Epithelial cell of proximal tubule (primary cell): ENCODE data around the gene AFG3L2. TPM values are rescaled to one million over a fixed set of nuclear protein-coding genes. Genes with fewer than 3 reads are reported as not detected.

Experiments
- DNase-seq: peaks from one replicate; pipeline ENCODE4 v3.0.0-alpha.2; 2011; ENCODE audit warnings: low read depth
- H3K4me3 ChIP-seq: 2 replicates; pipeline ENCODE4 v1.5.1; 2011; ENCODE audit warnings: low read depth, mild to moderate bottlenecking, low read length
- CTCF ChIP-seq: conservative IDR thresholded peaks from 2 replicates; pipeline ENCODE4 v1.5.1; 2012; ENCODE audit warnings: low read depth, mild to moderate bottlenecking, low read length
- total RNA-seq: library from RNA; depleted of rRNA; stranded (reverse); fragments of >200 nt; gene quantifications from 2 replicates; pipeline ENCODE4 v1.2.3, GENCODE V29; 2015

The AFG3L2 gene
- total RNA-seq, 1 donor from 2014 or later: 41.3 TPM

DNA sequence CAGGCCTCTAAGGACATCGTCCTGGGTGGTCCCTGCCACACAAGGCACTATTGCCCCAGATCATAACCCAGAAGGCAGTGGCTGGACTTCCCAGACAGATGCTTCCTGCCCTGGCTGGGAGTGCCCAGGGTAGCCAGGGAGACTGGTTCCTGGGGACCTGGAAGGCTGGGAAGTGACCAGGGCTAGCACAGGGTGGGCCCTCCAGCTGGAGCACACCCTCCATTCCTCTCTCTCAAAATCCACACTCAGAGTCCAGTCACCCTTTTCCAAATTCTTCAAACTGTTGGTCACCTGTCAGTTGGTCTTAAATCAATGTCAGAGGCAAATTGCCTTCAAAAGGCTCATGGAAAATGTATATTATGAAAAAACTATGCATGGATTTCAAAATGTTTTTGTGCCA, 80.6 kb downstream of the AFG3L2 start:
- no peak overlapping the region for H3K4me3 ChIP-seq
- DNase-seq: no peak
- no peak for TF ChIP-seq CTCF

GRCh38 chr18:12296087-12296403, 81.0 kb downstream of the AFG3L2 start:
- no peak for TF ChIP-seq CTCF
- DNase-seq: no peak

GRCh38 chr18:12295389-12296086, 81.5 kb downstream of the AFG3L2 start:
- no peak for DNase-seq
- no peak overlapping the region for H3K4me3 ChIP-seq
- no peak for TF ChIP-seq CTCF

More at GRCh38 chr18:12296087-12296403, 81.0 kb downstream of the AFG3L2 start:
- H3K4me3 ChIP-seq: no peak overlapping the region

- H3K4me3 ChIP-seq: no peak overlapping the region
- DNase-seq: no peak
- TF ChIP-seq CTCF: no peak
Observed at GRCh38 chr18:12293831-12294230, 83.2 kb downstream of the AFG3L2 start.

DNA sequence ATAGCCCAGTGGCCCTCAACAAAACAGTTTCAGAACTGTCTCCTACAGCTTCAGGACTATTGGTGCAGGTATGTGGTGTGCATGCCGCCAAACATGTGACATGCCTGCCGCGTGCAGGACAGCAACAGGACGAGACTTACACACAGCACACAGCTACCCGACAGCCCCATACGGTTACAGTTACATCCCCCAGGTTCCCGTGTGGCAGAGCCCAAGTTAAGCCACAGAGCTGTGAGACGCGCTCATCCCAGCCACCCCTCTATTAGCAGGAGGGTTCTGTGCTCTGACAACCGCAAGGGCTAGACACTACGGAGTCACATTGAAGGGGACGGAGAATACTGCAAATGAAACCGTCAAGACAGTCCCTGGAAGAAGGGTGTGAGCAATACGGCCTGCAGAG, 85.3 kb downstream of the AFG3L2 start:
- TF ChIP-seq CTCF: no peak

GRCh38 chr18:12291161-12291560, 85.9 kb downstream of the AFG3L2 start:
- no peak for DNase-seq
- TF ChIP-seq CTCF: no peak
- H3K4me3 ChIP-seq: no peak overlapping the region

More for the DNA sequence above, 85.3 kb downstream of the AFG3L2 start:
- no peak for DNase-seq
- H3K4me3 ChIP-seq: no peak overlapping the region

GRCh38 chr18:12290086-12290485, 86.9 kb downstream of the AFG3L2 start:
- H3K4me3 ChIP-seq: no peak overlapping the region
- DNase-seq: no peak
- TF ChIP-seq CTCF: no peak
